Measurements from ENCODE around the gene CSNK1E. TPM values are rescaled to one million over a fixed set of nuclear protein-coding genes. Genes with fewer than 3 reads are reported as not detected.
"Not testable (repeated sequence)": the region's sequence is repeated elsewhere in the genome, so short reads cannot be mapped to it uniquely, and the experiment has no call there.

The CSNK1E gene
- 33.9 TPM for total RNA-seq
- polyA plus RNA-seq: 81.3 TPM
- long read RNA-seq, donor 1, partial matches to known transcripts: 0 of 1 reads
- long read RNA-seq, donor 1, other reads (novel, unspliced or antisense): 0 of 1 reads
- long read RNA-seq, donor 2, transcript CSNK1E-204 (10 exons, 1,580 nt): minor isoform, 5 of 40 reads
- long read RNA-seq, donor 2, transcript CSNK1E-203 (11 exons, 2,791 nt): major isoform, 34 of 40 reads
- long read RNA-seq, donor 2, partial matches to known transcripts: 0 of 40 reads
- long read RNA-seq, donor 2, other reads (novel, unspliced or antisense): 0 of 40 reads
- long read RNA-seq, donor 3, transcript CSNK1E-203 (11 exons, 2,791 nt): major isoform, 7 of 10 reads
- long read RNA-seq, donor 3, partial matches to known transcripts: 0 of 10 reads
- long read RNA-seq, donor 3, other reads (novel, unspliced or antisense): 0 of 10 reads
- long read RNA-seq, donor 4, transcript CSNK1E-203 (11 exons, 2,791 nt): major isoform, 6 of 9 reads
- long read RNA-seq, donor 4, partial matches to known transcripts: 0 of 9 reads
- long read RNA-seq, donor 4, other reads (novel, unspliced or antisense): 0 of 9 reads
- long read RNA-seq, donor 5, transcript CSNK1E-203 (11 exons, 2,791 nt): major isoform, 13 of 19 reads
- long read RNA-seq, donor 5, partial matches to known transcripts: 0 of 19 reads
- long read RNA-seq, donor 5, other reads (novel, unspliced or antisense): 0 of 19 reads
- long read RNA-seq, donor 6, transcript CSNK1E-203 (11 exons, 2,791 nt): major isoform, 10 of 13 reads
- long read RNA-seq, donor 6, partial matches to known transcripts: 0 of 13 reads
- long read RNA-seq, donor 6, other reads (novel, unspliced or antisense): 0 of 13 reads
- long read RNA-seq, donor 7, transcript CSNK1E-203 (11 exons, 2,791 nt): major isoform, 8 of 9 reads
- long read RNA-seq, donor 7, partial matches to known transcripts: 0 of 9 reads
- long read RNA-seq, donor 7, other reads (novel, unspliced or antisense): 0 of 9 reads
- long read RNA-seq, donor 8, transcript CSNK1E-203 (11 exons, 2,791 nt): major isoform, 5 of 5 reads
- long read RNA-seq, donor 8, partial matches to known transcripts: 0 of 5 reads
- long read RNA-seq, donor 8, other reads (novel, unspliced or antisense): 0 of 5 reads
- long read RNA-seq, donor 9, transcript CSNK1E-203 (11 exons, 2,791 nt): major isoform, 7 of 8 reads
- long read RNA-seq, donor 9, partial matches to known transcripts: 0 of 8 reads
- long read RNA-seq, donor 9, other reads (novel, unspliced or antisense): 0 of 8 reads
- long read RNA-seq, donor 10, transcript CSNK1E-203 (11 exons, 2,791 nt): major isoform, 11 of 15 reads
- long read RNA-seq, donor 10, partial matches to known transcripts: 0 of 15 reads
- long read RNA-seq, donor 10, other reads (novel, unspliced or antisense): 0 of 15 reads

- Histone ChIP-seq H3K36me3 (ENCODE audit: control insufficient read depth in 2 of 2, insufficient read depth in 2 of 2, low read length in 1 of 2) (peaks cover 11 to 14% of the 10 kb centered on the region in 2 donors), H3K27ac (ENCODE audit: low read depth in 1 of 2, low read length in 1 of 2) (peak within 1 kb of the TSS; percentile 84 to 90), H3K9me3 (ENCODE audit: control insufficient read depth in 2 of 2, insufficient read depth in 1 of 2, low read length in 1 of 2) (peaks cover 0 to 7% of the 10 kb centered on the region in 2 donors), H3K27me3 (ENCODE audit: control insufficient read depth in 2 of 2, insufficient read depth in 1 of 2, low read length in 1 of 2) (peaks cover 0 to 5% of the 10 kb centered on the region in 2 donors), H3K4me3 (ENCODE audit: low read length in 2 of 2) (peak within 1 kb of the TSS; percentile 58 to 81), H3K4me1 (ENCODE audit: control insufficient read depth in 2 of 2, insufficient read depth in 2 of 2, low read length in 2 of 2) (peaks cover 14 to 46% of the 10 kb centered on the region in 2 donors)
- WGBS: 5% methylated on average over 92 of the region's 98 CpGs
- DNase-seq (ENCODE audit: low read depth in 6 of 9, low spot score in 9 of 9): peak in 5 of 9 donors; percentile 57 to 82 (median 64)
Observed at GRCh38 chr22:38317122-38317994, at the start of gene CSNK1E. Gene CSNK1E, minus strand, starts transcription at chr22:38317433. Its CDS starts 3,276 bp downstream, at chr22:38314157.

GRCh38 chr22:38365829-38366228 lies 48.6 kb upstream of the CSNK1E start:
- not testable (repeated sequence) for H3K4me1 ChIP-seq (ENCODE audit: control insufficient read depth in 2 of 2, insufficient read depth in 2 of 2, low read length in 2 of 2); H3K27me3 ChIP-seq (ENCODE audit: control insufficient read depth in 2 of 2, insufficient read depth in 1 of 2, low read length in 1 of 2); H3K9me3 ChIP-seq (ENCODE audit: control insufficient read depth in 2 of 2, insufficient read depth in 1 of 2, low read length in 1 of 2); H3K27ac ChIP-seq (ENCODE audit: low read depth in 1 of 2, low read length in 1 of 2); DNase-seq (ENCODE audit: low read depth in 6 of 9, low spot score in 9 of 9); H3K4me3 ChIP-seq (ENCODE audit: low read length in 2 of 2); H3K36me3 ChIP-seq (ENCODE audit: control insufficient read depth in 2 of 2, insufficient read depth in 2 of 2, low read length in 1 of 2)
- 94% methylated on average over 2 of the region's 3 CpGs for WGBS

- not testable (repeated sequence) for H3K9me3 ChIP-seq (ENCODE audit: control insufficient read depth in 2 of 2, insufficient read depth in 1 of 2, low read length in 1 of 2); H3K4me1 ChIP-seq (ENCODE audit: control insufficient read depth in 2 of 2, insufficient read depth in 2 of 2, low read length in 2 of 2); H3K27ac ChIP-seq (ENCODE audit: low read depth in 1 of 2, low read length in 1 of 2); H3K4me3 ChIP-seq (ENCODE audit: low read length in 2 of 2); DNase-seq (ENCODE audit: low read depth in 6 of 9, low spot score in 9 of 9); H3K36me3 ChIP-seq (ENCODE audit: control insufficient read depth in 2 of 2, insufficient read depth in 2 of 2, low read length in 1 of 2); H3K27me3 ChIP-seq (ENCODE audit: control insufficient read depth in 2 of 2, insufficient read depth in 1 of 2, low read length in 1 of 2)
- WGBS: 97% methylated on average over 3 of the region's 3 CpGs
Observed at GRCh38 chr22:38365174-38365573, 47.9 kb upstream of the CSNK1E start.

- H3K27ac ChIP-seq (ENCODE audit: low read depth in 1 of 2, low read length in 1 of 2): not testable (repeated sequence)
Observed at GRCh38 chr22:38360560-38360959, 43.3 kb upstream of the CSNK1E start.

GRCh38 chr22:38359817-38360216 lies 42.6 kb upstream of the CSNK1E start:
- not testable (repeated sequence) for H3K4me3 ChIP-seq (ENCODE audit: low read length in 2 of 2); H3K36me3 ChIP-seq (ENCODE audit: control insufficient read depth in 2 of 2, insufficient read depth in 2 of 2, low read length in 1 of 2); H3K27me3 ChIP-seq (ENCODE audit: control insufficient read depth in 2 of 2, insufficient read depth in 1 of 2, low read length in 1 of 2); H3K27ac ChIP-seq (ENCODE audit: low read depth in 1 of 2, low read length in 1 of 2); H3K4me1 ChIP-seq (ENCODE audit: control insufficient read depth in 2 of 2, insufficient read depth in 2 of 2, low read length in 2 of 2); H3K9me3 ChIP-seq (ENCODE audit: control insufficient read depth in 2 of 2, insufficient read depth in 1 of 2, low read length in 1 of 2); DNase-seq (ENCODE audit: low read depth in 6 of 9, low spot score in 9 of 9)
- 100% methylated on average over 1 of the region's 1 CpG for WGBS

More at GRCh38 chr22:38360560-38360959, 43.3 kb upstream of the CSNK1E start:
- DNase-seq (ENCODE audit: low read depth in 6 of 9, low spot score in 9 of 9); H3K27me3 ChIP-seq (ENCODE audit: control insufficient read depth in 2 of 2, insufficient read depth in 1 of 2, low read length in 1 of 2); H3K4me1 ChIP-seq (ENCODE audit: control insufficient read depth in 2 of 2, insufficient read depth in 2 of 2, low read length in 2 of 2); H3K9me3 ChIP-seq (ENCODE audit: control insufficient read depth in 2 of 2, insufficient read depth in 1 of 2, low read length in 1 of 2); H3K4me3 ChIP-seq (ENCODE audit: low read length in 2 of 2); H3K36me3 ChIP-seq (ENCODE audit: control insufficient read depth in 2 of 2, insufficient read depth in 2 of 2, low read length in 1 of 2): not testable (repeated sequence)
- 97% methylated on average over 2 of the region's 2 CpGs for WGBS

- not testable (repeated sequence) for DNase-seq (ENCODE audit: low read depth in 6 of 9, low spot score in 9 of 9); H3K4me1 ChIP-seq (ENCODE audit: control insufficient read depth in 2 of 2, insufficient read depth in 2 of 2, low read length in 2 of 2); H3K36me3 ChIP-seq (ENCODE audit: control insufficient read depth in 2 of 2, insufficient read depth in 2 of 2, low read length in 1 of 2); H3K9me3 ChIP-seq (ENCODE audit: control insufficient read depth in 2 of 2, insufficient read depth in 1 of 2, low read length in 1 of 2); H3K27ac ChIP-seq (ENCODE audit: low read depth in 1 of 2, low read length in 1 of 2); H3K27me3 ChIP-seq (ENCODE audit: control insufficient read depth in 2 of 2, insufficient read depth in 1 of 2, low read length in 1 of 2); H3K4me3 ChIP-seq (ENCODE audit: low read length in 2 of 2)
- whole genome bisulfite sequencing: 93% methylated on average over 10 of the region's 10 CpGs
Observed at GRCh38 chr22:38357971-38358370, 40.7 kb upstream of the CSNK1E start.

- no peak for DNase-seq (ENCODE audit: low read depth in 6 of 9, low spot score in 9 of 9)
- no peak overlapping the region for H3K4me3 ChIP-seq (ENCODE audit: low read length in 2 of 2)
- H3K36me3 ChIP-seq (ENCODE audit: control insufficient read depth in 2 of 2, insufficient read depth in 2 of 2, low read length in 1 of 2): peaks cover 2 to 5% of the 10 kb centered on the region in 2 donors
- 98% methylated on average over 14 of the region's 14 CpGs for WGBS
- no peak overlapping the region for H3K27ac ChIP-seq (ENCODE audit: low read depth in 1 of 2, low read length in 1 of 2)
- no peaks in the 10 kb centered on the region for H3K4me1 ChIP-seq (ENCODE audit: control insufficient read depth in 2 of 2, insufficient read depth in 2 of 2, low read length in 2 of 2)
- no peaks in the 10 kb centered on the region for H3K27me3 ChIP-seq (ENCODE audit: control insufficient read depth in 2 of 2, insufficient read depth in 1 of 2, low read length in 1 of 2)
- H3K9me3 ChIP-seq (ENCODE audit: control insufficient read depth in 2 of 2, insufficient read depth in 1 of 2, low read length in 1 of 2): no peaks in the 10 kb centered on the region
Observed at GRCh38 chr22:38355275-38355674, 38.0 kb upstream of the CSNK1E start.

GRCh38 chr22:38353701-38354100 lies 36.5 kb upstream of the CSNK1E start:
- Histone ChIP-seq H3K27ac (ENCODE audit: low read depth in 1 of 2, low read length in 1 of 2) (no peak overlapping the region), H3K9me3 (ENCODE audit: control insufficient read depth in 2 of 2, insufficient read depth in 1 of 2, low read length in 1 of 2) (no peaks in the 10 kb centered on the region), H3K27me3 (ENCODE audit: control insufficient read depth in 2 of 2, insufficient read depth in 1 of 2, low read length in 1 of 2) (no peaks in the 10 kb centered on the region), H3K36me3 (ENCODE audit: control insufficient read depth in 2 of 2, insufficient read depth in 2 of 2, low read length in 1 of 2) (peaks cover 2 to 5% of the 10 kb centered on the region in 2 donors), H3K4me1 (ENCODE audit: control insufficient read depth in 2 of 2, insufficient read depth in 2 of 2, low read length in 2 of 2) (no peaks in the 10 kb centered on the region), H3K4me3 (ENCODE audit: low read length in 2 of 2) (no peak overlapping the region)
- DNase-seq (ENCODE audit: low read depth in 6 of 9, low spot score in 9 of 9): no peak
- WGBS: 90% methylated on average over 10 of the region's 10 CpGs
